Measurements from ENCODE around the gene DIAPH3.

DNA sequence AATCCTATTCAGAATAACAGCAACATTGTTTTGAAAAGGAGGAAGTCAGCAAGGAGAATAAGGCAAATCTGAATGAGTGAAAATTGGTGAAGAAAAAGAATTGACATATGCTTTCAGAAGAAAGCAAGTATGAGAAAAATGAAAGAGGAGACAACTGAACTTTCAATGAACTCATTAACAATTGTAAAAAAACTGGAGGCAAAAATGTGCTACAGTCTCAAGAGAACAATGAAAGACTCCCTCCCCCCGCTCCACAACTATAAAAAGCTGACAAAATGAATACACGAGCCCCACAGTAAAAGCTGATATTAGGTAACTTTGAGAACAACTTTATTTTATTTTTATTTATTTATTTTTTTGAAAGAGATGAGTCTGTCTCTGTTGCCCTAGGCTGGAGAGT lies 373.1 kb downstream of the DIAPH3 start:
- TF ChIP-seq, protein P1, sequence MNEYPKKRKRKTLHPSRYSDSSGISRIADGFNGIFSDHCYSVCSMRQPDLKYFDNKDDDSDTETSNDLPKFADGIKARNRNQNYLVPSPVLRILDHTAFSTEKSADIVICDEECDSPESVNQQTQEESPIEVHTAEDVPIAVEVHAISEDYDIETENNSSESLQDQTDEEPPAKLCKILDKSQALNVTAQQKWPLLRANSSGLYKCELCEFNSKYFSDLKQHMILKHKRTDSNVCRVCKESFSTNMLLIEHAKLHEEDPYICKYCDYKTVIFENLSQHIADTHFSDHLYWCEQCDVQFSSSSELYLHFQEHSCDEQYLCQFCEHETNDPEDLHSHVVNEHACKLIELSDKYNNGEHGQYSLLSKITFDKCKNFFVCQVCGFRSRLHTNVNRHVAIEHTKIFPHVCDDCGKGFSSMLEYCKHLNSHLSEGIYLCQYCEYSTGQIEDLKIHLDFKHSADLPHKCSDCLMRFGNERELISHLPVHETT (tag by site-specific recombination; IDR thresholded peaks at IDR 0.05), result no peak
- TF ChIP-seq ZNF677 (tag by site-specific recombination; IDR thresholded peaks at IDR 0.05) (no peak), ZNF561 (tag by site-specific recombination; IDR thresholded peaks at IDR 0.05; ENCODE audit: borderline replicate concordance) (no peak)
